Measurements from ENCODE around the gene STYXL1. TPM values are rescaled to one million over a fixed set of nuclear protein-coding genes. Genes with fewer than 3 reads are reported as not detected.
"Not testable (repeated sequence)": the region's sequence is repeated elsewhere in the genome, so short reads cannot be mapped to it uniquely, and the experiment has no call there.

STYXL1 gene
- total and polyA plus RNA-seq, 2 experiments from 2014 or later, result 42.5 to 54.7 TPM

DNA sequence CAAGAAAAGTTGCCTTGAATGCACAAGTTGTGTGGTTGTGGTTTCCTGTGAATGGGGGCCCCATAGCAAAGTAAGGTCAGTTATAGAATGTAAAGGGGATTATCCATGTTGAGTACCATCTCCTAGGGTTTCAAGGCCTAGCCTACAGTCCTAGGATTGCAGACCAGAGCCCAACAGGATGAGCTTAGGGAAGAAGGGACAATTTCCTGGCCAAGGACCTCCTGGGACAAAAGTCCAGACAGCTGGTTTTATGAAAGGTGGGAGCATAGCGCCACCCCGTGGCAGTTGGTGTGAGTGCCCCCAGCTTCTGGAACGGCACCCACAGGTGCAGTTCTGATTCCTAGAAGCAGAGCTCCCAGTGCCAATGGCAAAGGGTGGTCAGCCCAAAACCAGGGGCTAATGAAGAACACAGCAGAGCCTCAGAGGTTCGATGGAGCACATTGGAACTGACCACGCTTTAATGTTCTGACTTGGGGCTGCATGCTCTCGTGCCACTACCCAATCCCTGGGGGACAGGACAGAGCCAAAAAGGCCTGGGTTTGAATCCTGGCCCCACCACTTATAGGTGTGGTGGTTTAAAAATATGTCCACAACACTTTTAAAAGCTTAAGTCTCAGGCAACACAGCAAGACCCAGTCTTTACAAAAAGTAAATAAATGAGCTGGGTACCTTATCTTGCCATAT is 27.6 kb downstream of the STYXL1 start:
- no peak overlapping the region for H3K4me3 ChIP-seq
- H3K27me3 ChIP-seq (replicated peaks; ENCODE audit: insufficient read depth), result no peaks in the 10 kb centered on the region
- peaks cover 3% of the 10 kb centered on the region; the same call in 1 of the 2 replicates for H3K36me3 ChIP-seq (ENCODE audit: low read depth)
- no peak overlapping the region for H3K9ac ChIP-seq
- H3K9me2 ChIP-seq (ENCODE audit: insufficient read depth), result no peaks in the 10 kb centered on the region
- WGBS, 2 experiments (ENCODE audit: low coverage in 1 of 2, low lambda C conversion rate in 2 of 2, missing lambda C conversion rate in 2 of 2), result 32 to 36% methylated on average over 6 of the region's 6 CpGs
- H3F3A ChIP-seq (ENCODE audit: insufficient read depth), result no peaks in the 10 kb centered on the region
- H3K79me2 ChIP-seq (ENCODE audit: insufficient read depth), result no peaks in the 10 kb centered on the region
- H3K27ac ChIP-seq, result no peak overlapping the region
- no peak for TF ChIP-seq EZH2 (IDR thresholded peaks at IDR 0.05; ENCODE audit: insufficient read depth, poor library complexity, severe bottlenecking)
- no peak for TF ChIP-seq EZH2phosphoT487 (IDR thresholded peaks at IDR 0.05; ENCODE audit: insufficient read depth, low read depth)
- no peaks in the 10 kb centered on the region for H3K9me3 ChIP-seq (ENCODE audit: low read depth)
- H3K4me1 ChIP-seq (ENCODE audit: insufficient read depth), result no peaks in the 10 kb centered on the region
- in situ Hi-C loops (cut with MboI), result no loop called here
- no peaks in the 10 kb centered on the region for H4K20me1 ChIP-seq (ENCODE audit: insufficient read depth)
- no peak overlapping the region for H2AFZ ChIP-seq
- DNase-seq, result peak; percentile 63
- no peak overlapping the region for H3K4me2 ChIP-seq (ENCODE audit: unreplicated experiment)

DNA sequence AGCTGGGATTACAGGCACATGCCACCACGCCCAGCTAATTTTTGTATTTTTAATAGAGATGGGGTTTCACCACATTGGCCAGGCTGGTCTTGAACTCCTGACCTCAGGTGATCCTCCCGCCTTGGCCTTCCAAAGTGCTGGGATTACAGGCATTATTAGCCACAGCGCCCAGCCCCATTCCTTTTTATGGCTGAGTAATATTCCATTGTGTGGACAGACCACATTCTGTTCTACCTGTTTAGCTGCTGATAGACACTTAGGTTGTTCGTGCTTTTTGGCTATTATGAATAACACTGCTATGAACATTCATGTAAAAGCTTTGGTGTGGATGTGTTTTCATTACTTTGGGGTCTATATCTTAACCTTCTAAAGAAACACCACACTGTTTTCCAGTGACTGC is 29.3 kb downstream of the STYXL1 start:
- WGBS, 2 experiments (ENCODE audit: low coverage in 1 of 2, low lambda C conversion rate in 2 of 2, missing lambda C conversion rate in 2 of 2), result 94 to 97% methylated on average over 4 of the region's 4 CpGs
- H4K20me1 ChIP-seq (ENCODE audit: insufficient read depth), result not testable (repeated sequence)
- in situ Hi-C loops (cut with MboI), result loop anchor here (10.0 kb wide), 1 partner anchor 154 kb away; no protein-coding TSS in a partner anchor

GRCh38 chr7:76016191-76016947 is 31.4 kb downstream of the STYXL1 start:
- peaks cover 5% of the 10 kb centered on the region; the same call in 1 of the 2 replicates for H3K4me1 ChIP-seq (ENCODE audit: insufficient read depth)
- 0 out of 2 replicates have a peak, but pooled peaks cover 5% of the 10 kb centered on the region for H3F3A ChIP-seq (ENCODE audit: insufficient read depth)
- H3K9ac ChIP-seq, result no peak overlapping the region
- no peak overlapping the region for H3K4me2 ChIP-seq (ENCODE audit: unreplicated experiment)
- H3K4me3 ChIP-seq, result no peak overlapping the region
- no peaks in the 10 kb centered on the region for H3K27me3 ChIP-seq (replicated peaks; ENCODE audit: insufficient read depth)
- peaks cover 3% of the 10 kb centered on the region; the same call in 1 of the 2 replicates for H3K36me3 ChIP-seq (ENCODE audit: low read depth)
- TF ChIP-seq EZH2 (IDR thresholded peaks at IDR 0.05; ENCODE audit: insufficient read depth, poor library complexity, severe bottlenecking) (no peak), EZH2phosphoT487 (IDR thresholded peaks at IDR 0.05; ENCODE audit: insufficient read depth, low read depth) (no peak)
- no peak overlapping the region for H2AFZ ChIP-seq
- WGBS, 2 experiments (ENCODE audit: low coverage in 1 of 2, low lambda C conversion rate in 2 of 2, missing lambda C conversion rate in 2 of 2), result 87 to 93% methylated on average over 13 of the region's 13 CpGs
- no peaks in the 10 kb centered on the region for H3K79me2 ChIP-seq (ENCODE audit: insufficient read depth)
- H4K20me1 ChIP-seq (ENCODE audit: insufficient read depth), result no peaks in the 10 kb centered on the region
- in situ Hi-C loops (cut with MboI), result loop anchor here (10.0 kb wide), 1 partner anchor 152 kb away; no protein-coding TSS in a partner anchor
- DNase-seq, result no peak
- no peaks in the 10 kb centered on the region for H3K9me3 ChIP-seq (ENCODE audit: low read depth)
- H3K9me2 ChIP-seq (ENCODE audit: insufficient read depth), result no peaks in the 10 kb centered on the region
- H3K27ac ChIP-seq, result no peak overlapping the region

More for the DNA sequence above, 29.3 kb downstream of the STYXL1 start:
- H3K4me3 ChIP-seq; H2AFZ ChIP-seq; H3K27me3 ChIP-seq (replicated peaks; ENCODE audit: insufficient read depth); H3F3A ChIP-seq (ENCODE audit: insufficient read depth); H3K27ac ChIP-seq; H3K9me3 ChIP-seq (ENCODE audit: low read depth); H3K9me2 ChIP-seq (ENCODE audit: insufficient read depth); H3K9ac ChIP-seq; H3K36me3 ChIP-seq (ENCODE audit: low read depth); H3K4me2 ChIP-seq (ENCODE audit: unreplicated experiment); DNase-seq; H3K79me2 ChIP-seq (ENCODE audit: insufficient read depth); H3K4me1 ChIP-seq (ENCODE audit: insufficient read depth): not testable (repeated sequence)

DNA sequence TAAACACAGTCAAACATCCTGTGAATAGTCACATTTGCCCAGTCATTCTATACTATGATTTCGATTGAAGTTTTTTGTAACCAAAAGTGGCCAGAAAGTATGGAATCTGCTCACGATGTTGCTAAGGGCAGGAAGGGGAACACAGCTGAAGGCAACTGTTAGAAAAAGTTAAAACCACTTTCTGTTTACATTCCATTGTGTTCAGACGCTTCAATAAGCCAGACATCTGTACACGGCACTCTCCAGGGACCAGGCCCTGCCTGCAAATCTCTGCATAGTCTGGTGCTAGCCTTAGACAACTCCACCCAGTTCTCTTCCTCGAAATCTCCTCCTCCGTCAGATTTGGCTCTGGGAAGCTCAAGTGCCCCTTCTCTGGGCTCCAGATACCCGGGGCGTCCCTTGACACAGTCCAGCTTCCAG is 36.3 kb downstream of the STYXL1 start:
- peaks cover 12% of the 10 kb centered on the region; the same call in 1 of the 2 replicates for H3F3A ChIP-seq (ENCODE audit: insufficient read depth)
- H3K36me3 ChIP-seq (ENCODE audit: low read depth), result peaks cover 1% of the 10 kb centered on the region; the same call in 1 of the 2 replicates
- H3K9me3 ChIP-seq (ENCODE audit: low read depth), result no peaks in the 10 kb centered on the region
- in situ Hi-C loops (cut with MboI), result loop anchor here (10.0 kb wide), 1 partner anchor 147 kb away; no protein-coding TSS in a partner anchor
- peak; percentile 76 for DNase-seq
- no peaks in the 10 kb centered on the region for H3K79me2 ChIP-seq (ENCODE audit: insufficient read depth)
- peak overlapping the region; percentile 43 for H3K4me2 ChIP-seq (ENCODE audit: unreplicated experiment)
- peak overlapping the region; percentile 53 for H3K9ac ChIP-seq
- H3K4me3 ChIP-seq, result no peak overlapping the region
- peak overlapping the region; percentile 18 for H2AFZ ChIP-seq
- TF ChIP-seq EZH2 (IDR thresholded peaks at IDR 0.05; ENCODE audit: insufficient read depth, poor library complexity, severe bottlenecking) (no peak), EZH2phosphoT487 (IDR thresholded peaks at IDR 0.05; ENCODE audit: insufficient read depth, low read depth) (no peak)
- no peaks in the 10 kb centered on the region for H3K27me3 ChIP-seq (replicated peaks; ENCODE audit: insufficient read depth)
- WGBS, 2 experiments (ENCODE audit: low coverage in 1 of 2, low lambda C conversion rate in 2 of 2, missing lambda C conversion rate in 2 of 2), result 16 to 24% methylated on average over 8 of the region's 8 CpGs
- H3K27ac ChIP-seq, result peak overlapping the region; percentile 55
- H3K4me1 ChIP-seq (ENCODE audit: insufficient read depth), result peaks cover 10% of the 10 kb centered on the region; the same call in 1 of the 2 replicates
- H4K20me1 ChIP-seq (ENCODE audit: insufficient read depth), result no peaks in the 10 kb centered on the region
- H3K9me2 ChIP-seq (ENCODE audit: insufficient read depth), result no peaks in the 10 kb centered on the region

All from GM23248 (cell line).